ENCODE data around the gene RAB3GAP2. TPM values are rescaled to one million over a fixed set of nuclear protein-coding genes. Genes with fewer than 3 reads are reported as not detected.
A peak's percentile ranks its signal among the peaks of the same experiment; 100 is the strongest.

RAB3GAP2 gene
- total and polyA plus RNA-seq, 12 donors, result 8.0 to 45.0 (median 30.0) TPM

DNA sequence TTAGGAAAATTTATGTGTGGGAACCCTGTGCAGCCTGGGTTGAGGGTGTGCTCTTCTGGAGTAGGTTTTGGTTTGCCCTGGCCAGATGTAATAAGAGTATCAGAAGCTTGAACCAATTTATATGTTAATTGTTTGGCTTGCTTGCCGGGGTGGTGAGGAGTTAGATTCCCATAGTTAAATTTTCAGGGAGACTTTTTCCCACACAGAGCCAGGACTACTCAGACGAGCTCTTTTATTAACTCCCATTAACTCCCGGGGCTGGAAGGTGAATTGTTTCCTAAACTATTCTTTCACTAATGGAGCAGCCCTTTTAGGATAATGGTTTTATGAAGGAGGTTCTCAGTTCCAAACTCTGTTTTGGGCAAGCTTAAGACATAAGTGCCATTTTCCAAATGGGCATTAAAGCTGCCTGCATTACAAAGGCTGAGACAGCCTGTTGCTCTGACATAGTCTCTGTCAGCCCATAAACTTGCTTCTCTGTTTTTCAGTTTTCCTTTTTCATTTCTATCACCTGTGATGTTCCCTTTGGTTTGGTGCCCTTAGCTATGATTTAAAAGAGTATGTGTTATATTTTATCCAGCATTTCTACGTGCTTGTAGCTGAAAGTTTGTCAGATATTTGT, 18.0 kb upstream of the RAB3GAP2 start:
- TF ChIP-seq POLR2A (IDR thresholded peaks at IDR 0.05) (no peak), CTCF (IDR thresholded peaks at IDR 0.05) (no peak)
- WGBS, 4 donors, result 47 to 57% (median 53%) methylated on average over 4 of the region's 4 CpGs
- Histone ChIP-seq H3K4me3 (no peak overlapping the region), H3K36me3 (replicated peaks in 1 of 2) (no peaks in the 10 kb centered on the region), H3K27me3 (no peaks in the 10 kb centered on the region), H3K4me1 (replicated peaks in 1 of 2) (no peaks in the 10 kb centered on the region), H3K9me3 (replicated peaks in 1 of 3) (no peaks in the 10 kb centered on the region), H3K27ac (no peak overlapping the region)
- no peak for DNase-seq
- intact Hi-C loops (cut with DNase I), result no loop called here

- Histone ChIP-seq H3K4me1 (replicated peaks in 1 of 2) (no peaks in the 10 kb centered on the region), H3K9me3 (replicated peaks in 1 of 3) (no peaks in the 10 kb centered on the region), H3K27me3 (no peaks in the 10 kb centered on the region), H3K36me3 (replicated peaks in 1 of 2) (no peaks in the 10 kb centered on the region), H3K4me3 (no peak overlapping the region), H3K27ac (no peak overlapping the region)
- 91 to 95% (median 93%) methylated on average over 8 of the region's 8 CpGs for WGBS, 4 donors
- intact Hi-C loops (cut with DNase I), result no loop called here
- no peak for DNase-seq
- TF ChIP-seq CTCF (IDR thresholded peaks at IDR 0.05) (no peak), POLR2A (IDR thresholded peaks at IDR 0.05) (no peak)
Observed at GRCh38 chr1:220287129-220287528, 14.9 kb upstream of the RAB3GAP2 start.

DNA sequence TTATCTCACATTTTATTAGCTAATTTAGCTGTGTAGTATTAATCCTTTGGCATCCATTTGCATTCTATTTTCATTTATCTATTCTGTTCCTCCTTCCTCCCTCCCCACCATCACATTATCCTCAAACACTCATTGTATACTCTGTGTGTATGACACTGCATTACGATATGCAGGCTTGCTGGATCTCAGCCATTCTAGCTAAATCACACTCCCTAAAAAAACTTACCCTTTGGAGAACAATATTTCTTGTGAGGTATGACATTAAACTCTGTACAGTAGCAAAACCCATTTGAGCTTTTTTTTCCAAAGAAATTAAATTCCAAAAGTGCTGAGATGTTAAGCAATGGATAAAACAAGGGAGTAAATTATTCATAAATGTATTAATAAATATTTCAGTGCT, 11.4 kb upstream of the RAB3GAP2 start:
- Histone ChIP-seq H3K27me3 (no peaks in the 10 kb centered on the region), H3K4me3 (no peak overlapping the region), H3K4me1 (replicated peaks in 1 of 2) (no peaks in the 10 kb centered on the region), H3K36me3 (replicated peaks in 1 of 2) (no peaks in the 10 kb centered on the region), H3K9me3 (replicated peaks in 1 of 3) (no peaks in the 10 kb centered on the region), H3K27ac (no peak overlapping the region)
- TF ChIP-seq CTCF (IDR thresholded peaks at IDR 0.05) (no peak), POLR2A (IDR thresholded peaks at IDR 0.05) (no peak)
- WGBS, 4 donors, result 54 to 74% (median 63%) methylated on average over 1 of the region's 1 CpG
- DNase-seq, result no peak
- intact Hi-C loops (cut with DNase I), result no loop called here

GRCh38 chr1:220281159-220281574, 8.9 kb upstream of the RAB3GAP2 start:
- H3K4me1 ChIP-seq (replicated peaks in 1 of 2), result no peaks in the 10 kb centered on the region
- no peak overlapping the region for H3K27ac ChIP-seq
- H3K9me3 ChIP-seq (replicated peaks in 1 of 3), result no peaks in the 10 kb centered on the region
- WGBS, 4 donors, result 87 to 92% (median 89%) methylated on average over 2 of the region's 2 CpGs
- peak in 4 of 6 experiments; percentile 18 to 40 (median 32) for TF ChIP-seq CTCF (IDR thresholded peaks at IDR 0.05)
- TF ChIP-seq POLR2A (IDR thresholded peaks at IDR 0.05), result no peak
- intact Hi-C loops (cut with DNase I), result no loop called here
- no peaks in the 10 kb centered on the region for H3K36me3 ChIP-seq (replicated peaks in 1 of 2)
- no peak overlapping the region for H3K4me3 ChIP-seq
- no peaks in the 10 kb centered on the region for H3K27me3 ChIP-seq
- no peak for DNase-seq
